ENCODE results near the gene CLSTN3. TPM values are rescaled to one million over a fixed set of nuclear protein-coding genes. Genes with fewer than 3 reads are reported as not detected.

CLSTN3 gene
- total and polyA plus RNA-seq, 2 of the 13 experiments (the other 11 are each of a cell fraction or from before 2014, with no cell fraction given), result 26.2 to 94.1 TPM

DNA sequence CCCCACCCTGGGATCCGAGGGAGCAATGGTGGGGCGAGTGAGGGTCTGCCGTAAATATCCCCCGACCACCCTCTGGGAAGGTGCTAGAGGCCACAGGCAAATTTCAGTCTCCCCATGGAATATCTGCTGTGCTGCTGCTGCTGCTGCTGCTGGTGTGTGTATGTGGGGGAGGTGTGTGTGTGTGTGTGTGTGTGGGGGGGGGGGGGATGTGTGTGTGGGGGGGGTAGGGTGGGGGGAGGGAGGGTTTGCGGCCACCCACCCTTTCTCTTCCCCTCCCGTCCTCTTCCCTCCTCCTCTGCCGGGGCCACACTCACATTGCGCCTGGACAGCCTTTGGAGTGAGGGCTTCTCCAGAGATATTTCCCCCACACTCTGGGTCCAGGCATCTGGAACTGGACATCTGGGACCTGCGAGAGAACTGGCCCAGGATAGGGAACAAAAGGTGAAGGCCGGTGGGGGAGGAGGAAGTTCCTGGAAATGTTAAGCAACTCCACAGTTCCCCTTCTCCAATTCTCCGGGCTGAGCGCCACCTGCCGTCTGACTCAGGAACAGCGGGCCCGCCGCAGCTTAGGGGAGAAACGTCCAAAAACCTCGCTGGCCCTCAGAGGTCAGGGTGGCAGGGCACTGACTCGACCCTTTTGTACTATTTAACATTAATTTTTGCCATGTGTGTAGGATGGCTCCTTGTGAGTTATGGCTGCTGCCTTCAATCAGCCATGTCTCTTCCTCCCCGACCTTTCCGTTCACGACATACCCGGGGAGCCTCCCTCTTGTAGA is 21.2 kb upstream of the CLSTN3 start, which contains the start of gene C1RL (continued):
- TF ChIP-seq, protein P1, sequence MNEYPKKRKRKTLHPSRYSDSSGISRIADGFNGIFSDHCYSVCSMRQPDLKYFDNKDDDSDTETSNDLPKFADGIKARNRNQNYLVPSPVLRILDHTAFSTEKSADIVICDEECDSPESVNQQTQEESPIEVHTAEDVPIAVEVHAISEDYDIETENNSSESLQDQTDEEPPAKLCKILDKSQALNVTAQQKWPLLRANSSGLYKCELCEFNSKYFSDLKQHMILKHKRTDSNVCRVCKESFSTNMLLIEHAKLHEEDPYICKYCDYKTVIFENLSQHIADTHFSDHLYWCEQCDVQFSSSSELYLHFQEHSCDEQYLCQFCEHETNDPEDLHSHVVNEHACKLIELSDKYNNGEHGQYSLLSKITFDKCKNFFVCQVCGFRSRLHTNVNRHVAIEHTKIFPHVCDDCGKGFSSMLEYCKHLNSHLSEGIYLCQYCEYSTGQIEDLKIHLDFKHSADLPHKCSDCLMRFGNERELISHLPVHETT (CRISPR knock-in tag; conservative IDR thresholded peaks at IDR 0.05), result no peak
- TF ChIP-seq ZNF432 (CRISPR knock-in tag; IDR thresholded peaks at IDR 0.05; ENCODE audit: borderline replicate concordance), result no peak
- TF ChIP-seq KAT2B (IDR thresholded peaks at IDR 0.05; ENCODE audit: borderline replicate concordance, low read depth, low read length), result no peak
- TF ChIP-seq ZIK1 (CRISPR knock-in tag; IDR thresholded peaks at IDR 0.05; ENCODE audit: borderline replicate concordance, low read depth), result 0 out of 2 replicates have a peak, but pooled peaks have one; percentile 46
- TF ChIP-seq THAP11 (CRISPR knock-in tag; IDR thresholded peaks at IDR 0.05), result peak; percentile 45; the same call in 1 of the 2 replicates
- TF ChIP-seq STAG1 (CRISPR knock-in tag; IDR thresholded peaks at IDR 0.05), result peak; percentile 73
- no peak for TF ChIP-seq CC2D1A (CRISPR knock-in tag; IDR thresholded peaks at IDR 0.05)
- no peak for TF ChIP-seq ZNF333 (CRISPR knock-in tag; IDR thresholded peaks at IDR 0.05; ENCODE audit: borderline replicate concordance)
- TF ChIP-seq, protein P2, sequence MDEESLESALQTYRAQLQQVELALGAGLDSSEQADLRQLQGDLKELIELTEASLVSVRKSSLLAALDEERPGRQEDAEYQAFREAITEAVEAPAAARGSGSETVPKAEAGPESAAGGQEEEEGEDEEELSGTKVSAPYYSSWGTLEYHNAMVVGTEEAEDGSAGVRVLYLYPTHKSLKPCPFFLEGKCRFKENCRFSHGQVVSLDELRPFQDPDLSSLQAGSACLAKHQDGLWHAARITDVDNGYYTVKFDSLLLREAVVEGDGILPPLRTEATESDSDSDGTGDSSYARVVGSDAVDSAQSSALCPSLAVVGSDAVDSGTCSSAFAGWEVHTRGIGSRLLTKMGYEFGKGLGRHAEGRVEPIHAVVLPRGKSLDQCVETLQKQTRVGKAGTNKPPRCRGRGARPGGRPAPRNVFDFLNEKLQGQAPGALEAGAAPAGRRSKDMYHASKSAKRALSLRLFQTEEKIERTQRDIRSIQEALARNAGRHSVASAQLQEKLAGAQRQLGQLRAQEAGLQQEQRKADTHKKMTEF (CRISPR knock-in tag; IDR thresholded peaks at IDR 0.05), result peak; percentile 78; the same call in 1 of the 2 replicates
- TF ChIP-seq ZNF383 (CRISPR knock-in tag; IDR thresholded peaks at IDR 0.05; ENCODE audit: borderline replicate concordance), result no peak
- TF ChIP-seq ZNF446 (CRISPR knock-in tag; IDR thresholded peaks at IDR 0.05), result no peak
- TF ChIP-seq YEATS4 (CRISPR knock-in tag; IDR thresholded peaks at IDR 0.05; ENCODE audit: borderline replicate concordance), result 0 out of 2 replicates have a peak, but pooled peaks have one; percentile 31
- TF ChIP-seq HOXA3 (CRISPR knock-in tag; IDR thresholded peaks at IDR 0.05), result peak; percentile 66; the same call in 1 of the 2 replicates
- TF ChIP-seq, protein P3, sequence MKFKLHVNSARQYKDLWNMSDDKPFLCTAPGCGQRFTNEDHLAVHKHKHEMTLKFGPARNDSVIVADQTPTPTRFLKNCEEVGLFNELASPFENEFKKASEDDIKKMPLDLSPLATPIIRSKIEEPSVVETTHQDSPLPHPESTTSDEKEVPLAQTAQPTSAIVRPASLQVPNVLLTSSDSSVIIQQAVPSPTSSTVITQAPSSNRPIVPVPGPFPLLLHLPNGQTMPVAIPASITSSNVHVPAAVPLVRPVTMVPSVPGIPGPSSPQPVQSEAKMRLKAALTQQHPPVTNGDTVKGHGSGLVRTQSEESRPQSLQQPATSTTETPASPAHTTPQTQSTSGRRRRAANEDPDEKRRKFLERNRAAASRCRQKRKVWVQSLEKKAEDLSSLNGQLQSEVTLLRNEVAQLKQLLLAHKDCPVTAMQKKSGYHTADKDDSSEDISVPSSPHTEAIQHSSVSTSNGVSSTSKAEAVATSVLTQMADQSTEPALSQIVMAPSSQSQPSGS (CRISPR knock-in tag; IDR thresholded peaks at IDR 0.05), result no peak
- TF ChIP-seq ZNF766 (CRISPR knock-in tag; IDR thresholded peaks at IDR 0.05; ENCODE audit: borderline replicate concordance), result no peak
- TF ChIP-seq, protein P4, sequence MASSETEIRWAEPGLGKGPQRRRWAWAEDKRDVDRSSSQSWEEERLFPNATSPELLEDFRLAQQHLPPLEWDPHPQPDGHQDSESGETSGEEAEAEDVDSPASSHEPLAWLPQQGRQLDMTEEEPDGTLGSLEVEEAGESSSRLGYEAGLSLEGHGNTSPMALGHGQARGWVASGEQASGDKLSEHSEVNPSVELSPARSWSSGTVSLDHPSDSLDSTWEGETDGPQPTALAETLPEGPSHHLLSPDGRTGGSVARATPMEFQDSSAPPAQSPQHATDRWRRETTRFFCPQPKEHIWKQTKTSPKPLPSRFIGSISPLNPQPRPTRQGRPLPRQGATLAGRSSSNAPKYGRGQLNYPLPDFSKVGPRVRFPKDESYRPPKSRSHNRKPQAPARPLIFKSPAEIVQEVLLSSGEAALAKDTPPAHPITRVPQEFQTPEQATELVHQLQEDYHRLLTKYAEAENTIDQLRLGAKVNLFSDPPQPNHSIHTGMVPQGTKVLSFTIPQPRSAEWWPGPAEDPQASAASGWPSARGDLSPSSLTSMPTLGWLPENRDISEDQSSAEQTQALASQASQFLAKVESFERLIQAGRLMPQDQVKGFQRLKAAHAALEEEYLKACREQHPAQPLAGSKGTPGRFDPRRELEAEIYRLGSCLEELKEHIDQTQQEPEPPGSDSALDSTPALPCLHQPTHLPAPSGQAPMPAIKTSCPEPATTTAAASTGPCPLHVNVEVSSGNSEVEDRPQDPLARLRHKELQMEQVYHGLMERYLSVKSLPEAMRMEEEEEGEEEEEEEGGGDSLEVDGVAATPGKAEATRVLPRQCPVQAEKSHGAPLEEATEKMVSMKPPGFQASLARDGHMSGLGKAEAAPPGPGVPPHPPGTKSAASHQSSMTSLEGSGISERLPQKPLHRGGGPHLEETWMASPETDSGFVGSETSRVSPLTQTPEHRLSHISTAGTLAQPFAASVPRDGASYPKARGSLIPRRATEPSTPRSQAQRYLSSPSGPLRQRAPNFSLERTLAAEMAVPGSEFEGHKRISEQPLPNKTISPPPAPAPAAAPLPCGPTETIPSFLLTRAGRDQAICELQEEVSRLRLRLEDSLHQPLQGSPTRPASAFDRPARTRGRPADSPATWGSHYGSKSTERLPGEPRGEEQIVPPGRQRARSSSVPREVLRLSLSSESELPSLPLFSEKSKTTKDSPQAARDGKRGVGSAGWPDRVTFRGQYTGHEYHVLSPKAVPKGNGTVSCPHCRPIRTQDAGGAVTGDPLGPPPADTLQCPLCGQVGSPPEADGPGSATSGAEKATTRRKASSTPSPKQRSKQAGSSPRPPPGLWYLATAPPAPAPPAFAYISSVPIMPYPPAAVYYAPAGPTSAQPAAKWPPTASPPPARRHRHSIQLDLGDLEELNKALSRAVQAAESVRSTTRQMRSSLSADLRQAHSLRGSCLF (CRISPR knock-in tag; IDR thresholded peaks at IDR 0.05; ENCODE audit: borderline replicate concordance), result no peak
- TF ChIP-seq ZNF343 (CRISPR knock-in tag; IDR thresholded peaks at IDR 0.05), result no peak
- TF ChIP-seq, protein P5, sequence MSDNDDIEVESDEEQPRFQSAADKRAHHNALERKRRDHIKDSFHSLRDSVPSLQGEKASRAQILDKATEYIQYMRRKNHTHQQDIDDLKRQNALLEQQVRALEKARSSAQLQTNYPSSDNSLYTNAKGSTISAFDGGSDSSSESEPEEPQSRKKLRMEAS (IDR thresholded peaks at IDR 0.05), result peak; percentile 39
- no peak for TF ChIP-seq ZFP36L2 (CRISPR knock-in tag; IDR thresholded peaks at IDR 0.05)
- TF ChIP-seq ZSCAN22 (CRISPR knock-in tag; IDR thresholded peaks at IDR 0.05), result no peak
- no peak for TF ChIP-seq IKZF1 (IDR thresholded peaks at IDR 0.05)

All from HepG2 (cell line).